Prostate gland (tissue), 2 donors: ENCODE data around the gene ZNF354C. TPM values are rescaled to one million over a fixed set of nuclear protein-coding genes. Genes with fewer than 3 reads are reported as not detected.

Source experiments
- DNase-seq: peaks from one replicate; pipeline ENCODE4 v3.0.0-alpha.2; 2019; ENCODE audit warnings: low spot score
- H3K27ac ChIP-seq, 2 donors: fragments of 200-600 bp; sonication (generic); 2 replicates each; pipeline ENCODE4 v1.5.1; 2017 to 2019
- H3K27me3 ChIP-seq: fragments of 200-600 bp; sonication (generic); replicated peaks from 2 replicates; pipeline ENCODE4 v1.5.1; 2019; ENCODE audit not compliant: insufficient read depth
- H3K36me3 ChIP-seq, 2 donors: fragments of 200-600 bp; sonication (generic); 1 replicate in 1 of 2; 2 replicates in 1 of 2; pipeline versions ENCODE4 v1.5.1 to v1.8.1; 2017 to 2019
- H3K4me1 ChIP-seq: fragments of 200-600 bp; sonication (generic); replicated peaks from 2 replicates; pipeline ENCODE4 v1.5.1; 2019
- H3K4me3 ChIP-seq, 2 donors: fragments of 200-600 bp; sonication (generic); 2 replicates each; pipeline ENCODE4 v1.5.1; 2017 to 2019
- H3K9me3 ChIP-seq: fragments of 200-600 bp; sonication (generic); 2 replicates; pipeline ENCODE4 v1.5.1; 2017
- CTCF ChIP-seq, 4 experiments: fragments of 200-600 bp in 2 of 4; fragments of 450-650 bp in 2 of 4; sonication (generic) in 2 of 4; IDR thresholded peaks; 1 replicate in 3 of 4; 2 replicates in 1 of 4; pipeline ENCODE4 v1.5.1; 2016 to 2019; ENCODE audit warnings: antibody characterized with exemption in 4 of 4, mild to moderate bottlenecking in 2 of 4, moderate library complexity in 2 of 4
- POLR2A ChIP-seq: fragments of 450-650 bp; IDR thresholded peaks from one replicate; pipeline ENCODE4 v1.6.1; 2016; ENCODE audit warnings: antibody characterized with exemption, mild to moderate bottlenecking
- POLR2AphosphoS5 ChIP-seq: sonication (generic); formaldehyde crosslinking; IDR thresholded peaks from one replicate; pipeline ENCODE4 v1.6.1; 2017; ENCODE audit warnings: antibody characterized with exemption
- WGBS: methylation state at CpG from one replicate; pipeline ENCODE4 v1.1.5; 2018; 5-methylcytosine and 5-hydroxymethylcytosine counted together
- intact Hi-C: fragments of 100-400 bp; cut with DNase I; formaldehyde crosslinking; loops from one replicate; pipeline ENCODE4 v1.14.2; 2022
- total RNA-seq, 2 donors: library from RNA; depleted of rRNA; stranded (reverse); fragments of >200 nt; gene quantifications; one replicate each; pipeline ENCODE4 v1.1.0, GENCODE V29; 2016

The ZNF354C gene
- total RNA-seq, 2 donors from 2014 or later = 5.7 to 6.5 TPM

DNA sequence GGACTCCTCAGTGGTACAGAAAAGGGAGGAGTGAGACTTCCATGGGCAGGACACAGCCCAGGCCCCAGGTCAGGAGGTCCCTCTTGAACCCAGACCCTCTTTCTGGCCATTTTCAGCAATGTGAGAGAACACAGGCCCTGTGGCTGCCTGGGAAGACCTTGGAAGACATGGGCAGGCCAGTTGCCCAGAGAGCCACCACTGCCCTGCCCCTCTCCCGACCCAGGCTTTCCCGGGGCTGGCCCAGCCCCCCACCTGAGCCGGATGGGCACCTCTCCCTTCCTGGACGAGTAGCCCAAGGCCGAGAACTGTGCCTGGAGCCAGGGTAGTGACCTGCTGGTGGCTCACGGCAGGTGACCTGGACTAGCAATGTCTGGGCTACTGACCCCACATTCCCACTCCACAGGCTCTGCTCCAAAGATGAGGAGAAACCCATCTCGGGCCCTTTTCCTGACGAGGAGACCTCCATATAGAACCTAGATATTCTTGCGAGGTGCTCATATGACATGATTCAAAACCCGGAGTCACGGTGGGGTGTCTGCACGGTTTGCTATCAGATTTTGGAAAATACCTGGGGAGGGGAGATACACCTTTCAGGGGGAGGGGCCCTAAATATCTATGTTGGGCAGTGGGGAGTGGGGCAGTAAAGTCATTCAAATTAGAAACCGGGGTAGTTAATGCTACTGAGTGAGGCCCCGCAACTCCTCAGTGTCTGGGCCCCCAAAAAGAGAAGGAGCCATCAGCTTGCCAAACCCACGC, 59.4 kb downstream of the ZNF354C start:
- no peak for DNase-seq

GRCh38 chr5:179120421-179120861, 60.3 kb downstream of the ZNF354C start:
- DNase-seq = no peak
- no peaks in the 10 kb centered on the region for H3K9me3 ChIP-seq
- WGBS = 94% methylated on average over 35 of the region's 35 CpGs

More for the DNA sequence above, 59.4 kb downstream of the ZNF354C start:
- WGBS = 95% methylated on average over 15 of the region's 15 CpGs
- Histone ChIP-seq H3K4me3 (no peak overlapping the region), H3K36me3 (no peaks in the 10 kb centered on the region), H3K4me1 (no peaks in the 10 kb centered on the region), H3K9me3 (no peaks in the 10 kb centered on the region), H3K27ac (no peak overlapping the region), H3K27me3 (no peaks in the 10 kb centered on the region)
- TF ChIP-seq POLR2A (no peak), CTCF (IDR thresholded peaks at IDR 0.05) (no peak), POLR2AphosphoS5 (no peak)
- intact Hi-C loops = no loop called here

GRCh38 chr5:179120951-179121666, 60.9 kb downstream of the ZNF354C start:
- Histone ChIP-seq H3K27ac (no peak overlapping the region), H3K4me1 (no peaks in the 10 kb centered on the region), H3K27me3 (no peaks in the 10 kb centered on the region), H3K9me3 (no peaks in the 10 kb centered on the region), H3K36me3 (no peaks in the 10 kb centered on the region), H3K4me3 (no peak overlapping the region)
- DNase-seq = no peak
- 94% methylated on average over 75 of the region's 75 CpGs for WGBS
- TF ChIP-seq CTCF (IDR thresholded peaks at IDR 0.05) = no peak
- no peak for TF ChIP-seq POLR2AphosphoS5
- TF ChIP-seq POLR2A = no peak
- intact Hi-C loops = no loop called here

More at GRCh38 chr5:179120421-179120861, 60.3 kb downstream of the ZNF354C start:
- H3K36me3 ChIP-seq = no peaks in the 10 kb centered on the region
- no peak overlapping the region for H3K4me3 ChIP-seq
- TF ChIP-seq POLR2AphosphoS5 = no peak
- TF ChIP-seq CTCF (IDR thresholded peaks at IDR 0.05) = no peak
- TF ChIP-seq POLR2A = no peak
- no peak overlapping the region for H3K27ac ChIP-seq
- no peaks in the 10 kb centered on the region for H3K27me3 ChIP-seq
- no peaks in the 10 kb centered on the region for H3K4me1 ChIP-seq
- intact Hi-C loops = no loop called here

GRCh38 chr5:179121667-179122111, 61.5 kb downstream of the ZNF354C start:
- WGBS = 92% methylated on average over 25 of the region's 25 CpGs
- no peaks in the 10 kb centered on the region for H3K36me3 ChIP-seq
- H3K9me3 ChIP-seq = no peaks in the 10 kb centered on the region
- H3K4me3 ChIP-seq = no peak overlapping the region
- no peak for DNase-seq
- H3K27me3 ChIP-seq = no peaks in the 10 kb centered on the region
- no peak for TF ChIP-seq POLR2AphosphoS5
- no peak for TF ChIP-seq CTCF (IDR thresholded peaks at IDR 0.05)
- TF ChIP-seq POLR2A = no peak
- intact Hi-C loops = no loop called here
- no peaks in the 10 kb centered on the region for H3K4me1 ChIP-seq
- H3K27ac ChIP-seq = no peak overlapping the region
